Gastroesophageal sphincter (tissue), 3 donors: ENCODE results near the gene TBC1D2B.

Experiments used
- CTCF ChIP-seq, 4 experiments: fragments of 200-600 bp in 2 of 4; fragments of 450-650 bp in 2 of 4; sonication (generic) in 1 of 4; IDR thresholded peaks; one replicate each; pipeline ENCODE4 v1.5.1; 2017 to 2019; ENCODE audit warnings: antibody characterized with exemption in 4 of 4, mild to moderate bottlenecking in 2 of 4, moderate library complexity in 2 of 4
- EP300 ChIP-seq: sonication (generic); formaldehyde crosslinking; IDR thresholded peaks from one replicate; pipeline ENCODE4 v1.6.1; 2017; ENCODE audit warnings: antibody characterized with exemption, mild to moderate bottlenecking
- POLR2A ChIP-seq, 2 donors: fragments of 450-650 bp; IDR thresholded peaks; one replicate each; pipeline ENCODE4 v1.6.1; 2017; ENCODE audit warnings: antibody characterized with exemption in 2 of 2, mild to moderate bottlenecking in 2 of 2, moderate library complexity in 1 of 2

DNA sequence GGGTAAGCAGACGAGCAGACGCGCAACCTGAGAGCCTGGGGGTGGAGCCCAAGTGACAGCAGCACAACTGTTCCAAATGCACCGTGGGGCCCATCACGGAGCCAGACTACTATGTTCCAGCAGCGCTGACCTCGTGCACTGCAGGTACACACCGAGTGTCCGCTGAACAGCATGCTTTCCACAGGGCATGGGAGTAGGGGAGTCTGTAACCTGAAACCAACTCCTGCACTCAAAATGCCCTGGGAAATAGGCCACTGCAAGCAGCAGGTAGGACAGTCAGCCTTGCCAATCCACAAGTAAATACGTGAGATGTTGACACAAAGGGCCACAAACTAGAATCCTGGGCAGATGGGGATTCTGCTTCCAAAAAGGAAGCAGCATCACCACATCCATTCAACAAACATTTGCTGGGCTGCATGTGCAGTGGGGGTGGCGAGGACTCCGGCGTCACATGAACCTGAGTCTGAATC is 73.9 kb downstream of the TBC1D2B start:
- TF ChIP-seq POLR2A (IDR thresholded peaks at IDR 0.05) (no peak), EP300 (no peak), CTCF (IDR thresholded peaks at IDR 0.05) (no peak)
